Measurements from ENCODE around the gene EFNA3. TPM values are rescaled to one million over a fixed set of nuclear protein-coding genes. Genes with fewer than 3 reads are reported as not detected.

EFNA3 gene
- total RNA-seq, 1 donor from 2014 or later, result 2.9 TPM

DNA sequence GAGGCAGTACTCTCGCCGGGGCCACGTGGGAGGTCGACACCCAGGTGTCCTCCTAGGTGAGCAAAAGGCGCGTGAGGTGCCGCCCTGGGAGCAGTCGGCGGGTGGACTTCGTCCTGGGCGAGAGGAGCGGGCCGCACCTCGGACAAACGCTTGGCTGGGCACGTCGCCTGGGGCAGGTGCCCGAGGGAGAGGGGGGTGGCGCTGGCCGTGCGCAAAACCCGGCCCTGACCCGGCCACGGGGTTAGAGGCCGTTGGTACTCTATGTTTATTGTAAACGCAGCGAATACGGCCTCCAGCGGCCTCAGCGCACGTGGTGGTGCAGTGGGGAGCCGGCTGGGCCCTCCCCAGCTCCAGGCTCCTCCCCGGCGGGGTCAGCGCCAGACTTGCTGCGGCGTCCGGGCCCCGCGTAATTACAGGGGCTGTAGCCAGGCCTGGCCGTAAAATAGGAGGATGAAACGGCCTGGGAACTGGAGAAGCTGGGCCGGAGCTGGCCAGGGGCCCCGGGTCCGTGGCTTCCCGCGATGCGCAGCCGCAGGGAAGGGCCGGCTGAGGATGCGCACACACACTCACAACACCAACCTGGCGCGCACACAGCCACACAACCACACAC lies 47.4 kb downstream of the EFNA3 start:
- Mint-ChIP-seq H3K9me3 (ENCODE audit: unreplicated experiment) (peaks cover 2% of the 10 kb centered on the region), H3K4me1 (ENCODE audit: low read depth, unreplicated experiment) (peaks cover 42% of the 10 kb centered on the region), H3K27me3 (ENCODE audit: low read depth, unreplicated experiment) (peaks cover 7% of the 10 kb centered on the region), H3K36me3 (ENCODE audit: low read depth, unreplicated experiment) (no peaks in the 10 kb centered on the region), H3K27ac (ENCODE audit: unreplicated experiment) (peak overlapping the region; percentile 92), H3K4me3 (ENCODE audit: unreplicated experiment) (peak overlapping the region; percentile 87)
- TF ChIP-seq EZH2 (IDR thresholded peaks at IDR 0.05; ENCODE audit: insufficient read depth, low read length), result peak; percentile 47
- no peak for TF ChIP-seq CTCF (IDR thresholded peaks at IDR 0.05; ENCODE audit: insufficient read depth, low read depth, low read length)
- peaks cover 50% of the 10 kb centered on the region for H3K27me3 ChIP-seq (ENCODE audit: insufficient read depth, low read length)
- H3K9ac ChIP-seq (ENCODE audit: low read length), result peak overlapping the region; percentile 49
- H3K36me3 ChIP-seq (ENCODE audit: insufficient read depth, low read length), result no peaks in the 10 kb centered on the region
- peak overlapping the region; percentile 48 for H3K4me3 ChIP-seq (ENCODE audit: insufficient read depth, low read depth, low read length)
- H4K20me1 ChIP-seq (ENCODE audit: insufficient read depth, low read length), result no peaks in the 10 kb centered on the region
- H3K79me2 ChIP-seq (ENCODE audit: insufficient read depth, low read length), result no peaks in the 10 kb centered on the region
- H3K4me1 ChIP-seq (ENCODE audit: insufficient read depth, low read length), result peaks cover 44% of the 10 kb centered on the region
- no peak for FAIRE-seq
- H3K4me2 ChIP-seq (ENCODE audit: low read length), result peak overlapping the region; percentile 90
- H2AFZ ChIP-seq (ENCODE audit: low read depth, low read length), result peak overlapping the region; percentile 69
- no peaks in the 10 kb centered on the region for H3K9me3 ChIP-seq (ENCODE audit: insufficient read depth, low read depth, low read length)
- no peak overlapping the region for H3K27ac ChIP-seq (ENCODE audit: low read depth, low read length)
- DNase-seq (ENCODE audit: low read depth), result no peak

DNA sequence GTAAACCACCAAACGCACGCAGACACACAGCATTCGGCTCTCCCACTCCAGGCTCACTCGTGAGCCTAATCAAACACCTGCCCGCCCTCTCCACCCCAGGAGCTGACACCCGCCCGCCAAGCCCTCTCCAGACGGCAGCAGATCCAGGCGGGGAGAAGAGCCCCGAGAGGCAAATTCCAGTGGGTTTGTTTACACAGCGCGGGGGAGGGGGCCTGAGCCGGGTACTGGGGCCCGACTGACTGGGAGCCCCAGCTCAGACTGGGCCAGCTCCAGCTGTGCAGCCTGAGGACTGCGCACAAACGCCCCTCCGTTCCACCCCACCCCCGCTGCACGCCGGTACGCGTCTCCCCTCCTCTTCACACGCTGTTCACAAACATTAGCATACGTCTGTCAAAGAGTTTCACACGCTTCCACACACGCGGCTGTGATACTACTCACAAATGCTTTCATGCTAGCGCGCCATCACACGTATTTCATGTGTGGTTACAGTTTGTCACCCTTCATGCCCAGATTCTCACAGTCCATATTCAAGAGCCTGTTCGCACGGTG lies 48.0 kb downstream of the EFNA3 start:
- H3K27me3 Mint-ChIP-seq (ENCODE audit: low read depth, unreplicated experiment), result peaks cover 3% of the 10 kb centered on the region
- H3K4me2 ChIP-seq (ENCODE audit: low read length), result peak overlapping the region; percentile 90
- no peaks in the 10 kb centered on the region for H3K9me3 Mint-ChIP-seq (ENCODE audit: unreplicated experiment)
- TF ChIP-seq CTCF (IDR thresholded peaks at IDR 0.05; ENCODE audit: insufficient read depth, low read depth, low read length), result no peak
- peak; percentile 34 for TF ChIP-seq EZH2 (IDR thresholded peaks at IDR 0.05; ENCODE audit: insufficient read depth, low read length)
- H3K9me3 ChIP-seq (ENCODE audit: insufficient read depth, low read depth, low read length), result no peaks in the 10 kb centered on the region
- H3K4me1 ChIP-seq (ENCODE audit: insufficient read depth, low read length), result peaks cover 44% of the 10 kb centered on the region
- no peaks in the 10 kb centered on the region for H3K36me3 ChIP-seq (ENCODE audit: insufficient read depth, low read length)
- H3K36me3 Mint-ChIP-seq (ENCODE audit: low read depth, unreplicated experiment), result peaks cover 1% of the 10 kb centered on the region
- H3K27me3 ChIP-seq (ENCODE audit: insufficient read depth, low read length), result peaks cover 48% of the 10 kb centered on the region
- no peaks in the 10 kb centered on the region for H3K79me2 ChIP-seq (ENCODE audit: insufficient read depth, low read length)
- H3K27ac Mint-ChIP-seq (ENCODE audit: unreplicated experiment), result peak overlapping the region; percentile 95
- H3K27ac ChIP-seq (ENCODE audit: low read depth, low read length), result no peak overlapping the region
- no peaks in the 10 kb centered on the region for H4K20me1 ChIP-seq (ENCODE audit: insufficient read depth, low read length)
- DNase-seq (ENCODE audit: low read depth), result peak; percentile 35
- peak overlapping the region; percentile 48 for H3K4me3 ChIP-seq (ENCODE audit: insufficient read depth, low read depth, low read length)
- peaks cover 42% of the 10 kb centered on the region for H3K4me1 Mint-ChIP-seq (ENCODE audit: low read depth, unreplicated experiment)
- FAIRE-seq, result no peak
- peak overlapping the region; percentile 87 for H3K4me3 Mint-ChIP-seq (ENCODE audit: unreplicated experiment)
- H2AFZ ChIP-seq (ENCODE audit: low read depth, low read length), result peak overlapping the region; percentile 72
- peak overlapping the region; percentile 49 for H3K9ac ChIP-seq (ENCODE audit: low read length)
